Adrenal gland (tissue), 5 donors: ENCODE data around the gene SEMA3G.

ENCODE experiments used
- POLR2A ChIP-seq, 2 donors: fragments of 450-650 bp; IDR thresholded peaks; one replicate each; pipeline ENCODE4 v1.6.1; 2017; ENCODE audit warnings: antibody characterized with exemption in 2 of 2, mild to moderate bottlenecking in 2 of 2, moderate library complexity in 1 of 2
- TF ChIP-seq, protein P1 (sequence below), 6 experiments: fragments of 450-650 bp in 4 of 6; fragments of 200-600 bp in 2 of 6; sonication (generic) in 1 of 6; IDR thresholded peaks; 1 replicate in 5 of 6; 2 replicates in 1 of 6; pipeline versions ENCODE4 v1.5.1 to v1.8.0; 2016 to 2021; ENCODE audit warnings: antibody characterized with exemption in 6 of 6, mild to moderate bottlenecking in 2 of 6, moderate library complexity in 1 of 6
- donor health status: DM: no; HTN: no; CAD: no.

GRCh38 chr3:52420388-52420787 lies 24.5 kb downstream of the SEMA3G start:
- TF ChIP-seq, protein P1, sequence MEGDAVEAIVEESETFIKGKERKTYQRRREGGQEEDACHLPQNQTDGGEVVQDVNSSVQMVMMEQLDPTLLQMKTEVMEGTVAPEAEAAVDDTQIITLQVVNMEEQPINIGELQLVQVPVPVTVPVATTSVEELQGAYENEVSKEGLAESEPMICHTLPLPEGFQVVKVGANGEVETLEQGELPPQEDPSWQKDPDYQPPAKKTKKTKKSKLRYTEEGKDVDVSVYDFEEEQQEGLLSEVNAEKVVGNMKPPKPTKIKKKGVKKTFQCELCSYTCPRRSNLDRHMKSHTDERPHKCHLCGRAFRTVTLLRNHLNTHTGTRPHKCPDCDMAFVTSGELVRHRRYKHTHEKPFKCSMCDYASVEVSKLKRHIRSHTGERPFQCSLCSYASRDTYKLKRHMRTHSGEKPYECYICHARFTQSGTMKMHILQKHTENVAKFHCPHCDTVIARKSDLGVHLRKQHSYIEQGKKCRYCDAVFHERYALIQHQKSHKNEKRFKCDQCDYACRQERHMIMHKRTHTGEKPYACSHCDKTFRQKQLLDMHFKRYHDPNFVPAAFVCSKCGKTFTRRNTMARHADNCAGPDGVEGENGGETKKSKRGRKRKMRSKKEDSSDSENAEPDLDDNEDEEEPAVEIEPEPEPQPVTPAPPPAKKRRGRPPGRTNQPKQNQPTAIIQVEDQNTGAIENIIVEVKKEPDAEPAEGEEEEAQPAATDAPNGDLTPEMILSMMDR (IDR thresholded peaks at IDR 0.05) = no peak
- TF ChIP-seq POLR2A (IDR thresholded peaks at IDR 0.05) = no peak
